M059J (cell line): ENCODE results near the gene PLEKHM2. TPM values are rescaled to one million over a fixed set of nuclear protein-coding genes. Genes with fewer than 3 reads are reported as not detected.
A peak's percentile ranks its signal among the peaks of the same experiment; 100 is the strongest.

Source experiments
- DNase-seq: peaks from one replicate; pipeline ENCODE4 v3.0.0-alpha.2; 2012; ENCODE audit warnings: low read depth
- total RNA-seq: library from RNA; depleted of rRNA; stranded (reverse); fragments of >200 nt; shearing (Covaris generic); gene quantifications from 2 replicates; pipeline ENCODE4 v1.2.3, GENCODE V29; 2014

Gene PLEKHM2
- total RNA-seq, 1 experiment from 2014 or later, result 59.1 TPM

DNA sequence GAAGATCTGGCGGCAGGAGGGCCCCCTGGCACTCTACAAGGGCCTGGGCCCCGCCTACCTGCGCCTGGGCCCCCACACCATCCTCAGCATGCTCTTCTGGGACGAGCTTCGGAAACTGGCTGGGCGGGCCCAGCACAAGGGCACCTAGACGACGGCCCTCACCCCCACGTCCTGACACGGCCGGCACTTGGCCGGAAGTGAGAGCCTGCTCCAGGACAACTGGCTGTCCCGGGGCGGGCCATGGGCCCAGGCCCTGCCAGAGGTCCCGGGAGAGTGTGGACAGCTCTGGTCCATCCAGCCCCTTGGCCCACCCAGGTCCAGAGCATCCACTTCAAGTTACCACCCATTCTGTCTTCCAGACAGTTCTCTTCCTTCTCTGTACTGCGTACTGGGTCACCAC, 55.1 kb downstream of the PLEKHM2 start:
- no peak for DNase-seq

DNA sequence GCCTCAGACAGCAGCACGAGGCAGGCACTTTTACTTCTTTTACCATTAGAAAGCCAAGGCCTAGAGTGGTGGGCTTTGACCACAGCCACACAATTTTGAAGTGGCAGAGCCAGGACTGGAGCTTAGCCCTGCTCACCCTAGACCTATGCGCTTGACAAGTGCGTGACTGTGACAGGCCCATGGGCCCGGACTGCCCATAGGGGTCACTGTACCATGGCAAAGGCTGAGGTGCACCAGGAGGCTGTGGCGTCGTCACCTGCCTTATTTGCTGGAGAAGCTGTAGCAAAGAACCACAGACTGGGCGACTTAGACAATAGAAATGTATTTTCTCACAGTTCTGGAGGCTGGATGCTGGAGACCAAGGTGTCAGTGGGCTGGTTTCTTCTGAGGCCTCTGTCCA, 55.6 kb downstream of the PLEKHM2 start:
- peak; percentile 24 for DNase-seq

GRCh38 chr1:15740924-15741850, 57.1 kb downstream of the PLEKHM2 start:
- peak; percentile 80 for DNase-seq

DNA sequence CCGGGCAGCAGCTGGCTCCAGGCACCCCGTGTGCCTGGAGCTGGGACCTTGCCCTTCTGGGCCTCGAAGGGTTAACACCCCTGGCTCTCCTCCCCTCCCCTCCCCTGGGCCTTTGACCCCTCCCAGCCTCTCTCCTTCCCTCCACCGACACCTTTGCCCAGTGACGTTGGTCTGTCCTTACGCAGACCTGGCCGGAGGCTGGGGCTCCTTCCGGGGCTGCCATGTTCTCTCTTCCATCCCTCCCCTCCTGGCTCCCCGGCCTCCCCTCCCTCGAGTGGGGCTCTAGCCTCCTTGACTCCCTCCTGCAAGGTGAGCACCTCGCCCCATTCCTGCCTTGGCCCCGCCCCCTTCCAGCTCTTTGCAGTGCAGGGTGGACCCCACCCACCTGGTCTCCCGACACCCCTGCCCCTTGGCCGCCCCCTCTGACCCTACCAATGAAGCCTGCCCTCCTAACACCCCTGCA, 58.2 kb downstream of the PLEKHM2 start, which contains the start of gene TMEM82:
TMEM82 (plus strand) TSS at position 161 of the 463 bp plus-strand sequence; CDS start at position 222, 61 bp downstream.
- no peak for DNase-seq

GRCh38 chr1:15744122-15744679, 60.1 kb downstream of the PLEKHM2 start:
- DNase-seq, result no peak

- no peak for DNase-seq
Observed at GRCh38 chr1:15747378-15747777, 63.3 kb downstream of the PLEKHM2 start.

DNA sequence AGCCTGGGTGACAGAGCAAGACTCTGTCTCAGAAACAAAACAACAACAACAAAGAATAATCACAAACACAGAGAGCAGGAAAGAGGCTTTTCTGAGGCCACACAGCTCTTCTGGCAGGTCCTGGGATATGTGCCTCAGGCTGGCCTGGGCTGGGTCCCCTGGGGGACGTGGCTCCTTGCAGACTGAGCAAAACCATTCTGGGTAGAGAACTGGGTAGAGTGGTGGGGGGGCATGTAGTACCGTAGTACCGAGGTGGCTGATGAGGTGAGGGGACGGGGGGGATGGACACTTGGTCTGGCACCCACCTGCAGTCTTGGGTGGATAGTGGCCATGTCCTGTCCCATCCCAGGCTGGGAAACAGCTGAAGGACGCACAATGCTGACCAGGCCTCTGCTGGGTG, 64.1 kb downstream of the PLEKHM2 start:
- DNase-seq, result no peak

GRCh38 chr1:15748690-15749398, 64.7 kb downstream of the PLEKHM2 start:
- DNase-seq, result peak; percentile 33

- peak; percentile 76 for DNase-seq
Observed at GRCh38 chr1:15749399-15750291, 65.5 kb downstream of the PLEKHM2 start.

GRCh38 chr1:15750924-15751323, 66.8 kb downstream of the PLEKHM2 start:
- no peak for DNase-seq

DNA sequence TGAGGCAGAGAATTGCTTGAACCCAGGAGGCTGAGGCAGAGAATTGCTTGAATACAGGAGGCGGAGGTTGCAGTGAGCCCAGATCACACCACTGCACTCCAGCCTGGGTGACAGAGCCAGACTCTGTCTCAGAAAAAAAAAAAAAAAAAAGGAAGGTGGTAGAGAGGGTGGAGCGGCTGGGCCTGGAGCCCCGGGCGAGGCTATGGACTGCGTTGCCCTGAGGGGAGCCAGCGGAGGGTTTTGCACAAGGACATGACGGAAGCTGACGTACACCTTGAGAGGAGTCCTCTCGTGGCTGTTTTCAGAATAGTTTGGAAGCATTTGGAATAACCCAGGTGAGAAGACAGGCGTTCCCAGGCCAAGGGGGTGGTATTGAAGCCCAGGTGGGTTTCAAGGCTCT, 67.6 kb downstream of the PLEKHM2 start:
- no peak for DNase-seq

GRCh38 chr1:15753776-15754175, 69.7 kb downstream of the PLEKHM2 start:
- no peak for DNase-seq

- DNase-seq, result no peak
Observed at GRCh38 chr1:15755021-15755645, 71.0 kb downstream of the PLEKHM2 start.

DNA sequence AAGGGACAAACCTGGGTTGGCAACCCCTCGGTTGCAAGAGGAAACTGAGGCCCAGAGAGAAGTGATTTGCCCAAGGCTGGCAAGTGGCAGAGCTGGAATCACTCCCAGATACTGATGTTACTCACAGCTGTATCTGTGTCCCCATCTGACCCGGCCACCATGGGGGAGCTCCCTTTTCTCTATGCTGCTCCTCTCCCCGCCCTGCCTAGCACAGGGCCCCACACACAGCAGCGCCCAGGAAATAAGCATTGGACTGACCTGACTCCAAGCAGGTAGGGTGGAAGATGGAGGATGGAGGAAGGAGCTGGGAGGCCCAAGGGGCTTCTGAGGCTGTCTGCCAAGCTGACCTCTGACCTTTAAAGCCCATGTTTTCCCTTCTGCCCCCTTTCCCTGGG, 71.5 kb downstream of the PLEKHM2 start:
- peak; percentile 52 for DNase-seq

DNA sequence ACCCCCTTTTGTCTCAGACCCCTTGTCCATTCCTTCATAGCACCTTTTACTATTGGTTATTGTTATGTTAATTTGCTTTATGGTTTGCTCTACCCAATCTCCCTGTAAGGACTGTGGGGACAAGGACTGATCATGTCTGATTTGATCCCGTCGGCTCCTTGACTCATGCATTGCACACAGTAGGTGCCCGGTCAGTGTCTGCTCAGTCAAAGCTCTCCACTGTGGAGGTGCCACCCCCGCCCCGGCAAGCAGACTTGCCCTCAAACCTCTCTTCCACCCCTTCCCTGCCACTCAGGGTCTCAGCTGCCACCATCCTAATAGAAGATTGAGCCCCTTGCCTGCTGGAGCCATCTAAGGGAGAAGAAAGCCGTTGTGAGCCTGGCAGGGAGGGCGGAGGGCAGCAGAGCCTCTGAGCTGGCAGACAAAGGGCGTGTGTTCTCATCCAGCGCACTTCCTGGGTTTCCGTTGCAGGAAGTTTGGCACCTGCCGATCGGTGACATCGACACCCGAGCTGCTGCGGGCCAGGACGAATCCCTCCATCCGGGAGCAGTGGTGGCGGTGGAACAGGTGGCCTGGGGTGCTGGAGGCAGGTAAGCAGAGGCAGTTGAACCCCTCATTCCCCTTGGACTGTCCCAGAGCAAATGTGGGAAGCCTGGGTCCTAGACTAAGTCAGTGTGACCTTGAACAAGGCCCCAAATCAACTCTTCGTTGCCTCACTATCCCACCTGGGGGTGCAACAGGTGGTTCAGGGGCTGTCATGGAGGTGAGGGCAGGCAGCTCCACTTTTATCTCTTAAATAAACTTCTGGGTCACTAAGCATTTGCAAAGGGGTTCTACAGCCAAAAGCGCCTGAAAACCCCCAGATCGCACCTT, 72.3 kb downstream of the PLEKHM2 start:
- DNase-seq, result peak; percentile 35

- DNase-seq, result no peak
Observed at GRCh38 chr1:15757016-15757543, 73.0 kb downstream of the PLEKHM2 start.

DNA sequence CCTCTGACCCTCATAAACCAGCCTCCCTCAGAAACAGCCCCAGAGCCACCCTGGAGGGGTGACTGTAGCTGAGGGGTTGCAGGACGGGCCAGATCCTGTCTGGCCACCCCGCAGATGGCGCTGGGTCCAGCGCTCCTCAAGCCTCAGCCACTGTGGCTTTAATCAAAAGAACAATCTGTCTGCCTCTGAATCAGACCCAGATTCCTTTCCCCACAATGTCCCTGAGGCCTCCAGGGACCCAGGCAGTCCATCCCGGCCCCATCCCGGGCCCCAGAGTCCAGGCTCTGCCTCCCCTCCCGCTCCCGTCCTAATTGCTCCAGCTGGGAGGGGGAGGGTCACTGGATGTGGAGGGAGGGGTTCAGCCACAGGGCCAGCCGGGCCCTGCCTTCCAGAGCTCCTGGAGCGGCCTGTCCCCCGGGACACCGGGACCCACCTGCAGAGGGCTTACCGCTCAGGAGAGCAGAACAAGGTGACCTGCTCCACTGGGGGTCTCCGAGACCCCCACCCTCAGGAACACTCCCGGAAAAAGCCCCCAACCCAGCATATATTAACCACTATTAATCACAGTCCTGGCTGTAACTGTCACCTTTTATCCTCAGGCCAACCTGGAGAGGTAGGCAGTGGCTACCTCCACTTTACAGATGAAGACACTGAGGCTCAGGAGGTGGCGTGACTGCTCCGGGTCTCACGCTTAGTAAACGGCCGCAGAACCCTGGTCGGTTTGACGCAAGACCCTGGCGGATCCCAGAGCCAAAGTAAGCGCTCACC, 73.6 kb downstream of the PLEKHM2 start:
- DNase-seq, result peak; percentile 88

DNA sequence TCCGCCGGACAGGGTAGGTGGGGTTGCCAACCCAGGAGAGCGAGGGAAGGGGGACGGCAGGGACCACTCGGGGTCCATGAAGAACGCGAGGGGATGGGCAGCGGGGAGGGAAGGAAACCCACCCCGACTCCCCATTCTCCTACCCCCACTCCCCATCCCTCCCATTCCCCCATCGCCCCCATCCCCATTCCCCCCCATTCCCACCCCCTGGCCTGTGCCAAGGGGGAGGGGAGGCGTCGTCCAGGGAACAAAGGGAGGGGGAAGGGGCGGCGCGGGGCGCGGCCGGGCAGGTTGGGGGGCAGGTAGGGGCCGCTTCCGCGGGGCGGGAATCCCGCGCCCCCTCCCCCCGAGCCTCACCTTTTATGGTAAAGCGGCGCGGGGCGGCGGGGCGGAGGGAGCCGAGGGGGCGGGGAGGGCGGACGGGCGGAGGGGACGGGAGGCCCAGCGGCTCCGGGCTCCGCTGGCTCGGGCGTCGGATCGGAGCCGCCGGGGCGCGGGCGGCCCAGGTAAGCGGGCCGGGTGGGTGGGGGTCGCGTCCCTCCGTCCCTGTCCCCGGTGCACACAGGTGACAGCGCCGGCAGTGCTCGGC, 74.3 kb downstream of the PLEKHM2 start, which contains the start of gene FBLIM1:
FBLIM1 (plus strand) TSS at position 453 of the 589 bp plus-strand sequence. CDS start 6,189 bp downstream, outside the sequence.
- DNase-seq, result peak; percentile 36
